Activated CD8-positive, alpha-beta T cell treated with anti-CD3 and anti-CD28 coated beads for 36 hours (primary cell): ENCODE measurements around the gene PDE6A. TPM values are rescaled to one million over a fixed set of nuclear protein-coding genes. Genes with fewer than 3 reads are reported as not detected.

Experiments
- ATAC-seq: fragments of 200-7000 bp; cut with Tn5 transposase; one replicate; pipeline ENCODE4 v1.10.0; 2021; ENCODE audit warnings: mild to moderate bottlenecking, moderate library complexity
- CTCF ChIA-PET: fragments of 350-600 bp; sonication (Branson Sonifier 250); formaldehyde crosslinking; loops from one replicate; lab custom pipeline; 2021; ENCODE audit warnings: antibody characterized with exemption; lab: Charles Lee
- POLR2A ChIA-PET: fragments of 350-600 bp; sonication (Branson Sonifier 250); formaldehyde crosslinking; loops from one replicate; lab custom pipeline; 2021; ENCODE audit warnings: antibody characterized with exemption; lab: Charles Lee
- DNase-seq: peaks from one replicate; pipeline ENCODE4 v3.0.0-alpha.2; 2020
- H3K27ac Mint-ChIP-seq: one replicate; pipeline ENCODE4 v1.8.0; 2021; ENCODE audit warnings: mild to moderate bottlenecking, mixed read lengths
- H3K27me3 Mint-ChIP-seq: one replicate; pipeline ENCODE4 v1.8.0; 2021; ENCODE audit warnings: mixed read lengths
- H3K36me3 Mint-ChIP-seq: one replicate; pipeline ENCODE4 v1.8.0; 2021; ENCODE audit warnings: low read depth, mixed read lengths
- H3K4me1 Mint-ChIP-seq: one replicate; pipeline ENCODE4 v1.8.0; 2021; ENCODE audit warnings: low read depth, mixed read lengths
- H3K4me3 Mint-ChIP-seq: one replicate; pipeline ENCODE4 v1.8.0; 2021; ENCODE audit warnings: mild to moderate bottlenecking, moderate library complexity, mixed read lengths
- H3K9me3 Mint-ChIP-seq: one replicate; pipeline ENCODE4 v1.8.0; 2021; ENCODE audit warnings: mixed read lengths
- intact Hi-C: fragments of 100-400 bp; cut with micrococcal nuclease; formaldehyde crosslinking; loops from one replicate; pipeline ENCODE4 v1.10.0; 2022
- total RNA-seq, 2 experiments: library from RNA; stranded (reverse); gene quantifications; one replicate each; pipeline ENCODE4 v1.2.3, GENCODE V29; 2021
- TF ChIP-seq, protein P1 (sequence below): fragments of 200-600 bp; IDR thresholded peaks from one replicate; pipeline ENCODE4 v1.8.0; 2022; ENCODE audit warnings: antibody characterized with exemption, mild to moderate bottlenecking

Gene PDE6A
- total RNA-seq, 2 experiments from 2014 or later: not detected

DNA sequence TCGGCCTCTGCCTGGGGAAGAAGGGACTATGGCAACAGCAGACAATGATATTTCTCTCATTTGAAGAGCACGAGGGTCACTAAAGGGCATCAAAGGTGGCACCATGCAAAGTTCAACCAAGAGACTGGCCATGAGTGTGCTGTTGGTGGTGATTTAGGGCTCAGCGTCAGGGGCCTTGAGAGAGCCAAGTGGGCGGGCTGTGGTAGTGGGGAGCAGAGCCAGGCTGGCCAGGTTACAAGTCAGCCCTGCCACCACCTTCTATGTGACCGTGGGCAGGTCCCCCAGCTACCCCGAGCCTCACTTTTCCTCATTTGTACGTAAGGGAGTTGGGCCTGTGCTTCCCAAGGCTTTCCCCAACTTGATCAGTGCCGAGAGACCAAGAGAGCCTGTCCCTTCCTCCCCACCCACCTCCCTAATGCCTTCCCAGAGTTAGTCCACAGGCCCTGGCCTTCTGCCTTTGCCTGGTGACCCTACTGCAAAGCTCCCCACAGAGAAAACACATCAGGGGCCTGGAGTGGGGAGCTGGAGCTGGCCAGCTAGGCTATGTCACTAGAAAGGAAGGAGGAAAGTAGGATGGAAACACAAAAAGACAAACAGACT is 104.3 kb downstream of the PDE6A start:
- ChIA-PET POLR2A (interaction anchor here (0.7 kb wide), 1 partner anchor 153 kb away, joined by 4 read pairs; no protein-coding TSS in a partner anchor), CTCF (interaction anchor here (0.9 to 2.5 kb wide), 4 partner anchors 13 to 151 kb away, joined by 3 to 8 read pairs (median 4); no protein-coding TSS in a partner anchor)
- DNase-seq: no peak
- Mint-ChIP-seq H3K27ac (no peak overlapping the region), H3K4me3 (no peak overlapping the region), H3K9me3 (no peaks in the 10 kb centered on the region), H3K4me1 (no peaks in the 10 kb centered on the region), H3K36me3 (peaks cover 17% of the 10 kb centered on the region), H3K27me3 (no peaks in the 10 kb centered on the region)
- TF ChIP-seq, protein P1, sequence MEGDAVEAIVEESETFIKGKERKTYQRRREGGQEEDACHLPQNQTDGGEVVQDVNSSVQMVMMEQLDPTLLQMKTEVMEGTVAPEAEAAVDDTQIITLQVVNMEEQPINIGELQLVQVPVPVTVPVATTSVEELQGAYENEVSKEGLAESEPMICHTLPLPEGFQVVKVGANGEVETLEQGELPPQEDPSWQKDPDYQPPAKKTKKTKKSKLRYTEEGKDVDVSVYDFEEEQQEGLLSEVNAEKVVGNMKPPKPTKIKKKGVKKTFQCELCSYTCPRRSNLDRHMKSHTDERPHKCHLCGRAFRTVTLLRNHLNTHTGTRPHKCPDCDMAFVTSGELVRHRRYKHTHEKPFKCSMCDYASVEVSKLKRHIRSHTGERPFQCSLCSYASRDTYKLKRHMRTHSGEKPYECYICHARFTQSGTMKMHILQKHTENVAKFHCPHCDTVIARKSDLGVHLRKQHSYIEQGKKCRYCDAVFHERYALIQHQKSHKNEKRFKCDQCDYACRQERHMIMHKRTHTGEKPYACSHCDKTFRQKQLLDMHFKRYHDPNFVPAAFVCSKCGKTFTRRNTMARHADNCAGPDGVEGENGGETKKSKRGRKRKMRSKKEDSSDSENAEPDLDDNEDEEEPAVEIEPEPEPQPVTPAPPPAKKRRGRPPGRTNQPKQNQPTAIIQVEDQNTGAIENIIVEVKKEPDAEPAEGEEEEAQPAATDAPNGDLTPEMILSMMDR: no peak
- intact Hi-C loops: no loop called here
- ATAC-seq: no peak

DNA sequence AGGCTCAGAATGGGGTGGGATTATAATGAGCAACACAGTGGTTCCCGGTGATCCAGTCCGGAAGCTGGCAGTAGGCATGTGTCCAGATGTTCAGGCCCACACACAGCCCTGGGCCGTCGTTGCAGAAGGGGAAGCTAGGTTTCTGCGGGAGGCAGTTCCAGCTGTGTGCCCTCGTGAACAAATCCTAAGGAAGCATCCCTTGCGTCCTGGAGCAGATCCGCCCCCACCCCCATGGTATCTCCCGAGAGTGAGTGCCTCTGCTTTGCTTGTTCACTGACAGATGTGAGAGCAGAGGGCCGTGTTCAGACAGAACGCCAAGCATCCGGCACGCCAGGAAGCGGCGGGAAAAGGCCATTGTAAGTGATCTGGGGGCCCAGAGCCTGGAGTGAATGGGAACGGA is 104.8 kb downstream of the PDE6A start:
- Mint-ChIP-seq H3K27ac (no peak overlapping the region), H3K4me1 (no peaks in the 10 kb centered on the region), H3K36me3 (peaks cover 18% of the 10 kb centered on the region), H3K27me3 (no peaks in the 10 kb centered on the region), H3K9me3 (no peaks in the 10 kb centered on the region), H3K4me3 (no peak overlapping the region)
- TF ChIP-seq, protein P1: no peak
- no peak for DNase-seq
- CTCF ChIA-PET: interaction anchor here (1.0 to 2.5 kb wide), 3 partner anchors 13 to 172 kb away, joined by 3 to 8 read pairs (median 5); no protein-coding TSS in a partner anchor
- no peak for ATAC-seq
- POLR2A ChIA-PET: interaction anchor here (0.7 kb wide), 1 partner anchor 153 kb away, joined by 4 read pairs; no protein-coding TSS in a partner anchor
- intact Hi-C loops: no loop called here

DNA sequence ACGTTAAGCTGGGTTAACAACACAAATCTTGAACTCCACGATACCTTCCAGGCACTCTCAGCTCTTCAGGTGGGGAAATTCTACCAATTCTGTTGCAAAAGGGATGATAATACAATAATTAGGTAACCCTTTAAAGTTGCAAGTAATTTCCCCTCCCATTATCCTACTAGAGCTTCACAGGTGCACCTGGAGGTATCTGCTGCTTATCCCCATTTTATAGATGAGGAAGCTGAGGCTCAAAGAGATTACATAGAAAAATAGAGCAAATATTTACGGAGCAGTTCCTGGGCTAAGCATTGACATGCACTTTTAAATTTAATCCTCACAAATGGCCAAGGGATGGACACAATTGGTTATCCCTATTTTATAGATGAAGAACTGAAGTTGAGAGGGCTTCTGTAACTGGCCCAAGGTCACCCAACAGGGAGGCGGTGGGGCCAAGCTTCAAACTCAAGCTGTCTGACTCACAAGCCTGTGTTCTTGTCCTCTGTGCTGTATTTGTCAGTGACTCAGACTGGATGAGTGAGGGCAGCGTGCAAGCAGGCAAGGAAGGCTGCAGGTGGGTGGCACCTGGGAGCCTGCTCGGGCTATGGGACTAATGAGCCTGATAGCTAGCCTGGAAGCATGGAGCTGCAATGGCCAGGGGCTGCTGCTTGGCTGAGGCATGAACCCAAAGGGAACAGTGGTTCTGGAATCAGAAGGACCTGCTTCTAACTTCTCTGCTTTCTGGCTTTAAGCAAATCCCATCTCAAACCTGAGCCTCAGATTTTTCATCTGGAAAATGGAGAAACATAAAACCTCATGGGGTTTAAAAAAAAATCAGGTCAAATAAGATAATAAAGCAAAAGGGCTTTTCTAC is 105.5 kb downstream of the PDE6A start:
- ChIA-PET POLR2A (no interaction called here), CTCF (interaction anchor here (0.8 to 12.7 kb wide), 10 partner anchors 10 to 250 kb away, joined by 3 to 152 read pairs (median 6); no protein-coding TSS in a partner anchor)
- no peak overlapping the region for H3K4me3 Mint-ChIP-seq
- peaks cover 18% of the 10 kb centered on the region for H3K36me3 Mint-ChIP-seq
- no peak overlapping the region for H3K27ac Mint-ChIP-seq
- ATAC-seq (no peak), DNase-seq (no peak)
- no peaks in the 10 kb centered on the region for H3K27me3 Mint-ChIP-seq
- H3K4me1 Mint-ChIP-seq: no peaks in the 10 kb centered on the region
- TF ChIP-seq, protein P1: no peak
- intact Hi-C loops: no loop called here
- no peaks in the 10 kb centered on the region for H3K9me3 Mint-ChIP-seq

DNA sequence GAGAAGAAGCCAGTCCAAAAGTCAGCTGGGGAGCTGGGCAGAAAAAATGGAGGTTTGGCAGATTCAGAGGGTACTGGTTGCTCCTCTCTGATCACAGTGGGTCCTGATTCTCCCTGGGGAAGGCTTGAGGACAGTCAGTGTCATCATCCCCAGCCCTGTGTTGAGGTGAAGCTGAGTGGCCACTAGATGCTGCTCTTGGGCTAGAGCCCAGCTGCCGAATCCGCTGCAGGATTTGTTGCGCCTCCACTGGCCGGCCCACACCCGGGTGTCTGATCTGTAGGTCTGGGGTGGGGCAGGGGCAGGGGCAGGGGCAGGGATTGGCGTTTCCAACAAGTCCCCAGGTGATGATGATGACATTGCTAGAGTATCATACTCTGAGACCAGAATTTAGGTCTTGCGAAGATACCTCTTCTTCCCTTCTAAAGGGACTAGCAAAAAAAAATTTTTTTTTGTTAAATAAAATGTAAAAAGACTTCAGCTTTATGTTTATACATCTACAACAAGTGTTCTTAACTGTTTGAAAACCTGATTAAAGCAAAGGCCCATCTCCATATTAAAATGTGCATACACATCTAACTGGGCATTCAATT is 106.8 kb downstream of the PDE6A start:
- TF ChIP-seq, protein P1: no peak
- POLR2A ChIA-PET: interaction anchor here (1.0 kb wide), 1 partner anchor 23 kb away, joined by 3 read pairs; no protein-coding TSS in a partner anchor
- DNase-seq: peak; percentile 32
- Mint-ChIP-seq H3K4me3 (no peak overlapping the region), H3K36me3 (peaks cover 14% of the 10 kb centered on the region), H3K4me1 (no peaks in the 10 kb centered on the region), H3K27ac (no peak overlapping the region), H3K9me3 (no peaks in the 10 kb centered on the region), H3K27me3 (no peaks in the 10 kb centered on the region)
- CTCF ChIA-PET: interaction anchor here (0.8 to 12.7 kb wide), 8 partner anchors 9 to 249 kb away, joined by 3 to 152 read pairs (median 10); no protein-coding TSS in a partner anchor
- intact Hi-C loops: no loop called here
- ATAC-seq: peak; percentile 58
